ENCODE results near the gene ERBB2.
"Not testable (repeated sequence)": the region's sequence is repeated elsewhere in the genome, so short reads cannot be mapped to it uniquely, and the experiment has no call there.

GRCh38 chr17:39699157-39699817 lies 577 bp upstream of the ERBB2 start:
- not testable (repeated sequence) for TF ChIP-seq EZH2, CTCF, EZH2phosphoT487 (IDR thresholded peaks at IDR 0.05)

All from neural progenitor cell (in vitro differentiated cells).